Spleen (tissue), 7 donors: ENCODE measurements around the gene POU1F1.

ENCODE experiments used
- CTCF ChIP-seq, 11 experiments: fragments of 200-600 bp in 7 of 11; fragments of 450-650 bp in 4 of 11; sonication (generic) in 4 of 11; IDR thresholded peaks in 8 of 11; conservative IDR thresholded peaks in 3 of 11; 1 replicate in 7 of 11; 2 replicates in 4 of 11; pipeline versions ENCODE4 v1.4.0 to v1.8.0; 2016 to 2021; ENCODE audit warnings: antibody characterized with exemption in 11 of 11, inconsistent platforms in 4 of 11, mild to moderate bottlenecking in 1 of 11
- POLR2A ChIP-seq, 3 donors: fragments of 450-650 bp; IDR thresholded peaks; one replicate each; pipeline ENCODE4 v1.5.1; 2017; ENCODE audit warnings: antibody characterized with exemption in 3 of 3, mild to moderate bottlenecking in 1 of 3
- POLR2AphosphoS5 ChIP-seq, 3 donors: sonication (generic); formaldehyde crosslinking; IDR thresholded peaks; one replicate each; pipeline ENCODE4 v1.5.1; 2017; ENCODE audit warnings: antibody characterized with exemption in 3 of 3
- donor health status: DM: no; HTN: no; CAD: no; lungs with moderate emphysema.
- donor health status: DM: no; HTN: no; CAD: no.
- donor health status: DM: no; HTN: no; CAD: no.

- TF ChIP-seq CTCF (IDR thresholded peaks at IDR 0.05 in 8 of 11, conservative IDR thresholded peaks at IDR 0.05 in 3 of 11) (no peak), POLR2AphosphoS5 (IDR thresholded peaks at IDR 0.05) (no peak), POLR2A (IDR thresholded peaks at IDR 0.05) (no peak)
Observed at GRCh38 chr3:87276484-87276883, at the start of gene POU1F1.
